ENCODE measurements around the gene SPRY2.
"Not testable (repeated sequence)": the region's sequence is repeated elsewhere in the genome, so short reads cannot be mapped to it uniquely, and the experiment has no call there.

SPRY2 gene, protein sequence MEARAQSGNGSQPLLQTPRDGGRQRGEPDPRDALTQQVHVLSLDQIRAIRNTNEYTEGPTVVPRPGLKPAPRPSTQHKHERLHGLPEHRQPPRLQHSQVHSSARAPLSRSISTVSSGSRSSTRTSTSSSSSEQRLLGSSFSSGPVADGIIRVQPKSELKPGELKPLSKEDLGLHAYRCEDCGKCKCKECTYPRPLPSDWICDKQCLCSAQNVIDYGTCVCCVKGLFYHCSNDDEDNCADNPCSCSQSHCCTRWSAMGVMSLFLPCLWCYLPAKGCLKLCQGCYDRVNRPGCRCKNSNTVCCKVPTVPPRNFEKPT

DNA sequence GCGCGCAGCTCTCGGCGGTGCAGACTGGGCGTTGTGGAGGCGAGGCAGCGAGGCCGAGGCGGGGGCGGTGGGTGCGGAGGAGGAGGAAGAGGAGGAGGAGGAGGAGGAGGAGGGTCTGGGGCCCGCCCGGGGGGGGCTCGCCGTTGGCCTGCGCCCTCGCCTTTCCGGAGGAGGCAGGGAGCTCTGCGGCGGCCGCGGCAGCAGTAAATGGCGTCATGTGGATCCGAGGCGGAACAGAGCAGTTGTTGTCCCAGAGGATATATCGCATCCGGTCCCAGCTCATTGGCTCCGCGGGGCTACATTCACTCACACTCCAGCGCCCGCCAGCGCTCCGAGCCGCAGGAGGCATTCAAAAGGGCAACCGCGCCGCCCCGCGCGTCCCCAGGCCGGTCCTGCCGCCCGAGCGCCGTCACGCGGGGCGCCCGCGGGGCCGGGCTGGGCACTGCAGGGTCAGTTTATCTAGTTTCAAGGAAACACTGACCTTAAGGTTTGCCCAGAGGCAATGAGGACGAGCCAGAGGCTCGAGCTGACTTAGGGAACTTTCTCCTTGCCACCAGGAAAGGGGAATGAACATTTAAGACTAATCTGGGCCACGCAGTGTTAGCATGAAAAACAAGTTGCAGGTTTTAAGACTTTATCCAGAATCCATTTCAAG lies at the start of gene SPRY2:
SPRY2 (minus strand) TSS at position 26 of the 655 bp plus-strand sequence. CDS start 3,421 bp downstream, outside the sequence.
- peak; percentile 90 for DNase-seq

DNA sequence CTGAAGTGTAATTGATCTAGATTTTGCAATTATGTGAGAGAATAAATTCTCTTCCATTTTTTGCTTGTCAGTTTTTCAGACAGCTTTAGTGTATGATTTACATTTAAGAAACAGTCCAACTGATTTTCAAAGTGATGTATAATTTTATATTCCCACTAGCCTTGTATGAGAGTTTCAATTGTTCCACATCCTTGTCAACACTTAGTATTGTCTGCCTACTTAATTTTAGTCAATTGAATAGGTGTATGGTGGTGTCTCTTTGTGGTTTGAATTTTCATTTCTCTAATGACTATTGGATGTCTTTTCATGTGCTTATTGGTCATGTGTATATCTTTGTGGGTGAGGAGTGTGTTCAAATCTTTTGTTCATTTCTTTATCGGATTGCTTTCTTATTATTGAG lies 49.4 kb upstream of the SPRY2 start:
- DNase-seq, result no peak

DNA sequence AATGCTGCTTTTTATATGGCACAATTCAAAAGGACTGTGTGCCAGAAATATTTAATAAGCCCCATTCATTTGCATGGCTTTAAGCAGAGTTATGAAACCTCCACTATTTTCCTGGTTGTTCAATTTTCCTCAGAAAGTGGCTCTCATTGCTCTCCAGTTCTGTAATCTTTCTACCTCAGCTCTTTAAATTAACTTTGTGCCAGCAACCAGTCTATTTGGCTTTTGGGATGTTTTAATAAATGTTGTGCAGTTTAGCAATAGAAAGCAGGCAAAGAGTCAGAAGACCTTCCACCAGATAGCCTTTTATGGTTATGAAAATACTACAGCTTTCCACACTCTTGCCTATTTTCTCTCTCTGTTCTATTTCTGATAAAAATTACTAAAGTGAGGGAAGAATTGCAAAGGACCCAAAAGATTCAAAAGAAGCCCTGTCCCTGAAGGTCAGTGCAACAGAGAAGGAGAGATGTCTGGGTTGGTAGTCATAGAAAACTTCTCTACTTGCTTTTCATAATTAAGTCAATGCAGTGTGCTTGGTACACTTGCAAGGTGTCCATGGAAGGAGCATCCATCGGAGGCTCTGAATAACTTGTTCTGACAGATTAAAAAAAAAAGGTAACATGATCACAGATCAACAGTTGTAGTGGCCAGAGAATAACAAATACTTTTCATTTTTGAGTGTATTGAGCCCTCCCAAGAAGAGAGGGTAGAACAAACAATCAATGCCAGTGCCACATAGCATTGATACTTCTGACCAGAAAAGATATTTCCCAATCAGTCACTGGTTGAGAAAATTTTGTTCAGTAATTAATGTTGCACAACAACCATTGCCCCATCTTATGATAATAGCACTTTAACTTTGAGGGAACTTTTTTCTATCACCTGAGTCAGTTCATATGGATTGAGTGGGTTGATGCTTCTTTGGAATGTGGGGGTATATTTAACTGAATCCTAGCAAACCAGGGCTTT lies 48.4 kb upstream of the SPRY2 start:
- no peak for DNase-seq

DNA sequence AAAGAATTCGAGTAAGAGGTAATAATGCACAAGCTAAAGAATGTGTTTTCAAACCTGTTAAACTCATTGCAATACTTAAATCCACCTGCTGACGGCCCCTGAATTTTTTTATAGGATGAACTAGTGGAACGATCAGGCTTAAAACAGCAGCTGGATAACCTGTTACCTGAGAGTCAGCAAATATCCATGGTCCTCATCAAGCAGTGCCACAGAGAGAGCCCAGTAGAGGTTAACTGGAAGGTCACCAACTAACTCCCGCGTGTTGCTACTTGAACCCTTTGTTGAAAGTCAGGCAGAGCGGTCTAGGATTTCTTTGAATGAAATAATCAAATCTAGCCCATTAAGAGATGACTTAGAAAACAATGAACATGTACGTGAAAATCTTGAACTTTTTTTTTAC lies 47.6 kb upstream of the SPRY2 start:
- DNase-seq, result no peak

DNA sequence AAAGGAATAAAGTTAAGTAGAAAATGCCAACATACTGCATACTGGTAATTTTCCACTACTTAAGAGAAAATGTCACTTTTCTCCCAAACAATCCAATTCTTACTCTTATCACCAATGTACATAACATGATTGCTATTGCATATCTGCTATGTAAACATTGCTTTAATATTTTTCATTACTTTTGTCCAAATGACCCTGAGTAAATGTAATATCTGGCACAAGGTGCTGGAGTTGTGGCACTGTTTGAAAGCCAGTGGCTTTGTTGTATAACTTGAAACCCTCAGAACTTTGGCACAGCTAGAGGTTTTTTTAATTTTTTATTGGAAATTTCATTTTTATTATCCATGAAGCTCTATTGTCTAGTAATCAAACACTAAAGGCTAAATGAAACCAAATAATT lies 45.7 kb upstream of the SPRY2 start:
- no peak for DNase-seq

DNA sequence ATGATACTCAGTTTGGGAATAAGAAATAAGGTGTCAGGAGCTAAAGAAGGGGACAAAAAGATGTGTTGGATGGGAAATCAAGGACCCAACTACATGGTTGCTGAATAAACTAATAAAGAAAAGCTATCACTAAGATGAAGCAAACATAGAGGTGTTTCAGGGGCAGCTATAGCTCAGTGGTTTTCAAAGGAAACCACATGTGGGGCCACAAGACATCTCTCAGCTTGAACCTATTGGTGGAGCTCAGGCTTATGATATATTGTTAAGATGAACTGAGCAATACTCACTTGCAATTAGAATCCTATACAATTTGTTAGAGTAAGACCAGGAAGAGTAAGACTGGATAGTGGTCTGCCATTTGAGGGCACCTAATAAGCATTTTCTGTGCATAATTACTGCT lies 45.1 kb upstream of the SPRY2 start:
- DNase-seq, result no peak

DNA sequence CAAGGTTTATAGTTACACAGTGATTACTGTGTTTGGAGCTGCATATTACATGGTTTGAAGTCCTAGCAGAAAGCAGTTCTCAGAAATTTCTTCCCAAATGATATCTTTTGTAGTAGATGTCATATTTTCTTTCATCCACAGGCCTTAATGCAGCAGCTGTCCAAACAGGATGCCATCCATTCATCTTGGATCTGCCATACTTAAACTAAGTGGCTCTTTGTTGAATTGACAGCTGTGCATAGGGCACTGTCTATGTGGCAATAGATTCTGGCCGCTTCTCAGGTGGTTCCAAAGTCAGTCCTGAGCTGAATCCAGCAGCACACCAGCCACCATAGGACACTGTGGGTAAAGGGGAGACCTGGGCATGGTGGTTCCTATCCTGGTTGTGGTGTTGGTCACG lies 41.6 kb upstream of the SPRY2 start:
- no peak for DNase-seq

DNA sequence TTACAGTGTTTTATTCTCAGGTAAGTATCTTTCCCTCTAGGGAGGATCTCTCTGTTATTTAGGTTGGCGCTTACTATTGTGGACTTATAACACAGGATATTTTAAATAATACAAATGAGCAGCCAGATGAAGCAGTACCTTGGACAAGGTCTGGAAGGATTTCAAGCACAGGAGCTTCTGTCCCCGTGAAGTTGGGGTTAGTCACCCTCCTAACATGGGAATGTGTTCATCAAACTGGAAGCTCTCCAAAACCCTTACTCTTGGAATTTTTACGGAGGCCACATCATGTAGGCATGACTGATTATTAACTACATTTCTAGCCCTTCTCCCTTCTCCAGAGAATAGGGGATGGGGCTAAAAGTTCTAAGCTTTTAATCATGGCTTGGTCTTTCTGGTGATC lies 38.3 kb upstream of the SPRY2 start:
- no peak for DNase-seq

DNA sequence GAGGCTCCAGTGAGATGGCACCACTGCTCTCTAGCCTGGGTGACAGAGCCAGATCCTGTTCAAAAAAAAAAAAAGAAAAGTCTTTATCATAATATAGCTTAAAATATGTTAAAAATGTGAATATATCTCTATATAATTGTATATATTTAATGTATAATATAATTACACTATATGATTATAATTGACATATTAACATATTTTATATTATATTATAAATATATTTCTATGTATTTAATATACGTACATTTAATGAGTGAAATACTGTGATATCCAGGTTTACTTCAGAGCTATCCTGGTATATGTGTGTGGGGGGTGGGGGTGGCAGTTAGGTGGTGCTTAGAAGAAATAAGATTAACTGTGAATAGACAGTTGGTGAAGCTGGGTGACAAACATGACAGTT lies 35.6 kb upstream of the SPRY2 start:
- DNase-seq, result no peak

DNA sequence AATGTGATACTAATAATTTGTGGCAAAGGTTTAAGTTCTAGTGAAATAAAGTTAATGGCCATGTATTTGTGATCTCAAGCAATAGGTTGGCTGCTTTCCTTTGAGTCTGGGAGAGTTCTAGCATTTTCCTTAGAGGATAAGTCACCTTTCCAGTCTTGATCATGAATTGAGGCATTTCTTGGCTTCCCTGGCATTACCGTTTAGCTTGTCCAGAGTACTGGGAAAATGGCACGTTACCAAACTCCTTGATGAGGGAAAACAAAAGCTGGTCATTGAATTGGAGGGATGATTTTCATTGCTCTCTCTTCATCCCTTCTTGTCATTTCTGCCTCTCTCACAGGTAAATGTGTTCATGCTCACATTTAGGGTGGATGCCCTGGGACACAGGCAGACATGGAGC lies 34.0 kb upstream of the SPRY2 start:
- no peak for DNase-seq

DNA sequence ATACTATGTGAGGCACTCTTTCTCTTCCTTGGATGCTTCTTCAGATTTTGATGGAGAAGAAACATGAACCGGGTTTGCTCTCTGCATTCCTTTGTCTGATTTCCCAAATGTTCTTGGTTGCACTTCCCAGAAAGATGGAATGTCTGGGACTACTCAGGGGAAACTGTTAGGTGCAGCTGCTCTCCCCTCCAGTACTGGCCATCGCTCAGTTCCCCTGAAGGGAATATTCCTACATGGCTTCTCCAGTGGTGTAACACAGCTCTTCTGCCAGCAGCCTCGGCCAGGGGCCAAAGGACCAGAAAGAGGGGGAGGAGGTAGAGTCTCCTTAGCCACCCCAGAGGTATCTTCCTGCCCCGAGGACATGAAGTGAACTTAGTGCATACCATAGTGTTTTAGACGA lies 33.5 kb upstream of the SPRY2 start:
- DNase-seq, result no peak

DNA sequence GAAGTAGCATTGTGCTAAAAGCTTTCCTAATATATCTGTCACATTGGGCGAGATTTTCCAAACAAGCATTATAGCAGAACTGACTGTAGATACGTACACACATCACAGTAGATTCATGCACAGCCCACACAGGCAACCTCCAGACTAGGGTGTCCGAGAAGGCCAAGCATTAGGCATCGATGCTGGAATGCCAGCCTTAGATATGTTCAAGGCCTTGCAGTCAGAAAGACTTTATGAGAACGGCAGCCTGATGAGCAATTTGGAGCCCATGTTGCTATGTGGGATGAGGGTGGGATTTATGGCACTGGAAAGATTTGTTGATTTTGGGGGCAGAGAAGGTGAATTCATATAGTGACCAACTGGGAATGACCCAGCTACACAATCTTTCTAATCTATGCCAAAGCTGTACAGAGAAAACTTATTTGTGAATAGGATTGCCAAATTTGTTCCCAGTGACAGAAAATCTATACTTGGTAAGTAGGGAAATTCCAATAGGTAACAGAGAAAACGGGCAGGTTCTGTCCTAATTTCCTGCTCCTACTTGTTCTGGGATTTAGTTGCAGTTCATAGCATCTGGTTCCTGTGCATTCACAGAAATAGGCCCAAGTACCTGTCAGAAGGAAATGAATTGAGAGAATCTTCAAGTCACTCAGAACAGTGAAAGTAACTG lies 31.0 kb upstream of the SPRY2 start:
- DNase-seq, result no peak

DNA sequence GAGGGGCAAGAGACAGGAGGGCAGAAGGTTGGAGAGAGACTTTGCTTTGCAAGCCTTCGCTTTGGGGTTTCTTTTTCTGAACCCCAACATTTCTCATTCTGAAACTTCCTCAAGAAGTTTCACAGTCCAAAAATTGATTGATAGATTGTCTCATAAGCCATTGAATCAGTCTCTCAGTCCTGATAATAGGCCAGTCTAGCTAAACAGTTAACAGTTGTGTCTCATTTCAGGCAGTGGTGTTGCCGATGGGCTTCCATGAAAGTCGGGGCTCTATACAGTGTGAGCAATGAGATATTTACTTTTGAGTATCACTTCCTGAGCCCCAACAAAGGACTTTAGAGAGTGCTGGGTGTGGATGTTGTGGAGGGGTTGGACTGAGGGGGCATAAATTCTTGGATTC lies 26.5 kb upstream of the SPRY2 start:
- no peak for DNase-seq

DNA sequence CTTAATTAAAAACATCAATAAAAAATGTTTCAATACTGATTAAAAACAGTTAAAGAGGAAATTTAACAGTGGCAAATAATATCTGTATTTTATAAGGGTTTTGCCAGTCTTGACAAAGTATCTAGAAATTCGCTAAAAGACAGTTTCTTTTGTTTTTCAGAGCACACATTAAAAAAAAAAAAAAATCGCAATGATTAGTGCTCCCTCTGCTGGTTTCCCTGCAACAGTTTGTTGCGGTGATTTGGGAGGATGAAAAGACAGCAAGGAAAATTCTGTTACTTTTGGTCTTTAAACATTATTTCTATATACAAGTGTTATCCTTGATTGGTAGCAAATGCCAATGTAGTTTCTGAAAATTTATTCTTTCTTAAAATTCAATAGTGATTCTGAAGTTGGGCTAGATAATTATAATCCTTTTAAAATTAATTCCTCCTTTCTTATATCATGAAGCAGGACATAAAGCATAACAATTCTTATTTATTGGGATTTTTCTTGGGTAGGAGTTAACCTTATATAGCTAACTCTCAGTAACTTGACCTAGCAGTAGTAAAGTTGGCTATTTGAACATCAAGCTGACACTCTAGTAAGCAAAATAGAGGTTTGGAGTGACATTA lies 23.1 kb upstream of the SPRY2 start:
- DNase-seq, result no peak

DNA sequence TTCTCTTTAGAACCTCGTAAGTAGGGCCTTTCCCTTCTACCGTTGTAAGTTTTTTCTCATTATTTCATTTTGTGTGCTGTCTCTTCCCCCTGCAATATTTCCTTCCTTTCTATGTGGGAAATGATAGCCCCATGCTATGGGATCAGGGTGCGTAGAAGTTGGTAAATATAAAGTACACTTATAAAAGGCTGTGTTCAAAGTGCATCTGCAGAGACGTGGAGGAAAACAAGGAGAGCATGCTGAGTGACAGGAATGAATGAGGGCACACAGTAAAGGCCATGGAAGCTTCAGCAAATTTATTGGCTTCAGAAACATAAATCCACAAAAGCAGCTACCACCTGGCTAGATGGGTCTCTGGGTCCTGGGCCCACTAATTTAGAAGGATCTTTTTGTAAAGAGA lies 21.6 kb upstream of the SPRY2 start:
- no peak for DNase-seq

DNA sequence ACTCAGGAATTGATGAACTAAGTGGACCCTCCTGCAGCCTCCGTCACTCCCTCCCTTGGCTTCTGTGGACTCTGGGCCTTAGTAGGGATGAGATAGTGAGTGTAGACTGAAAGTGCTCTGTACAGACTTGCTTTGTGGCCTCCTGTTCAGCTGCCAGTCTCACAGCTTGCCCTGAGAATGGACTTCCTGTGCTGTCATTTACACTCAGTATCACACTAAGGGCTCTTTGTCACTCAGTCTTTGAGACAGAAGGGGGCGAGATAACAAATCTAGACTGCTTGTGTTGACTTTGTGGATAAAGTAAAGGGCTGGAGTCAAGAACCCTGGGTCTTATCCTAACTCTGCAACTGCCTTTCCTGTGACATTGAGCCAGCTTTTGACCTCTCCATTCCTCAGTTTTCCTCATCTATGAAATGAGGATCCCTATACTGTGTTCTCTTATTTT lies 21.0 kb upstream of the SPRY2 start:
- no peak for DNase-seq

DNA sequence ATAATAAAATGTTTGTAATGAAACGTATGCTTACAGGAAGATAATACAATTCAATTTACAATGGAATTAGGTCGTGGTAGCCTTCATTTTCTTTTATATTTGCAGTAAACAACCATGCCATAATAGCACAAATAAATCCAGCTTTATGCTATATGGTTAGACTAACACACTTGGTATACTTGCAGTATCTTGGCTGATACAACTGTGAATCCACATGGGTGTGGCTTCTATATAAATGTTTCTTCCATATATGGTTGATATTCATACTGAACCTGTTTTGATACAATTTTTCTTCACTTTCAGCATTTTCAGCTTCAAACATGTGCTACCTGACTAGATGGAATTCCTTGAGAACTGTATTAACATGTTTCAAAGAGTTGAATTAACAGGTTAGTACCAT lies 20.4 kb upstream of the SPRY2 start:
- DNase-seq, result no peak

DNA sequence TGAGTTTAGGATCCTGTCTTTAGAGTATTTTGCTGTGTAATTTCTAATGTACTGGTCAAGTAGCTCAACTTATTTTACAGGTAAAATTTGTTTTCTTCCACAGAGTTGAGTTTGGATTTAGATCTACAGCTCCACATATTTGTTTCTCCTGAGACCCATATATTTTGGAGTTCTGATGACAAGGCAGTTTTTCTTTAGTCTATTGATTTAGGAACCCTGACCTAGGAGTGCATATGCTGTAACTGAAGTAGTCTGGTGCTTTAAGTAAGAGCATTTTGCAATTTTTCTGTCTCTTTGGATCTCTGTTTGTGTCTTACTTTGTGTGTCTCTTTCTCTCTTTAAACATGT lies 19.5 kb upstream of the SPRY2 start:
- DNase-seq, result no peak

DNA sequence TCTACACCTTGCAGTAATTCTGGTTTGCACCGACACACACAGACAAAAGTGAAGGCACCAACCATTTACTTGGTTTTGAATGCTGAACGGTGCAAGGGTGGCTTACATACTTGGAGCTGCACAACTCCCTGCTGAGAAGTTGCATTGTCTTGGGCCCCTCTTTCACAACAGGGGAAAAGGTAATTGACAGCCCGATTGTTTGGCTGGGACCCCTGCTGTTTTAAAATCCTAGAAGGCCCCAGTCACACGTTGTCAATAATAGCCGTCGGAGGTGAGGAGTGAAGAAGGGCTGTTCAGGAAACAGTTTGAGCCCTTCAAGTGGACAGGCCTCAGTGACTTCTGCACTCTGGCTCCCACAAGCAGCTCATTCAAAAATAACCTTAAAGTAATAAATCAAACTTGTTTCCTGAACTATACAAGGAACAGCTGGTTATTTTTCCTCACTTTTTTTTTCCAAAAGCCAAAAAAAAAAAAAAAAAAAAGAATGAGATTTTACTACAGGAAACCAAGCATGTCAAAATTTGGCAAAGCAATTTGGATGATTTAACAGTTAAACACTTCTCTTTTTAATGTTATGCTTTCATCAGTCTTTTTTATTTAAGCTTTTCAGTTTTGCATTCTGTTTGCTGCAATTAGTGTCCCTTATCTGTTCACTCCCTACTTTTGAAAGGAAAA lies 19.0 kb upstream of the SPRY2 start:
- DNase-seq, result no peak

DNA sequence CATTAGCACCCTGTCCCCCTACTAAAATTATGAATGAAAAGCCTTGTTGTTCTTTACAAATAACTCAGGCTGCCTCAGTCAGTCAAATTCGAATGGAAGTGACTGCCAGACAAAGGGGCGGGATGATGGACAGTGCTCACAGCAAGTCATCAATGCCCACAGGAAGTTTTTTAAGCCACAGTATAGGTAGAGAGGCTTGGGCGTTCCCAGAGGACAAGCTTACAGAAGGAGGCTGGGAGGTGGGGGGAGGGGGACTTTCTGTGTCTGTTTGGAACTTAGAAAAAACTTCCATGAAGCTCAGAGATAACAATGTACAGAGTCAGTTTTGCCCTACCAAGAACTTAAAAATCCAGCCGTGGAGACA lies 18.5 kb upstream of the SPRY2 start:
- no peak for DNase-seq

DNA sequence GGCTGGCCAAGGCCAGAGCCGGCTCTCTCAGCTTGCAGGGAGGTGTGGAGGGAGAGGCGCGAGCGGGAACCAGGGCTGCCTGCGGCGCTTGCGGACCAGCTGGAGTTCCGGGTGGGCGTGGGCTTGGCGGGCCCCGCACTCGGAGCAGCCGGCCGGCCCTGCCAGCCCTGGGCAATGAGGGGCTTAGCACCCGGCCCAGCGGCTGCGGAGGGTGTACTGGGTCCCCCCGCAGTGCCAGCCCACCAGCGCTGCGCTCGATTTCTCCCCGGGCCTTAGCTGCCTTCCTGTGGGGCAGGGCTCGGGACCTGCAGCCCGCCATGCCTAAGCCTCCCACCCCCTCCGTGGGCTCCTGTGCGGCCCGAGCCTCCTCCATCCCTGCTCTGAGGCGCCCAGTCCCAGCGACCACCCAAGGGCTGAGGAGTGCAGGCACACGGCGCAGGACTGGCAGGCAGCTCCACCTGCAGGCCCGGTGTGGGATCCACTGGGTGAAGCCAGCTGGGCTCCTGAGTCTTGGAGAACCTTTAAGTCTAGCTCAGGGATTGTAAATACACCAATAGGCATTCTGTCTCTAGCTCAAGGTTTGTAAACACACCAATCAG lies 14.7 kb upstream of the SPRY2 start:
- DNase-seq, result not testable (repeated sequence)

DNA sequence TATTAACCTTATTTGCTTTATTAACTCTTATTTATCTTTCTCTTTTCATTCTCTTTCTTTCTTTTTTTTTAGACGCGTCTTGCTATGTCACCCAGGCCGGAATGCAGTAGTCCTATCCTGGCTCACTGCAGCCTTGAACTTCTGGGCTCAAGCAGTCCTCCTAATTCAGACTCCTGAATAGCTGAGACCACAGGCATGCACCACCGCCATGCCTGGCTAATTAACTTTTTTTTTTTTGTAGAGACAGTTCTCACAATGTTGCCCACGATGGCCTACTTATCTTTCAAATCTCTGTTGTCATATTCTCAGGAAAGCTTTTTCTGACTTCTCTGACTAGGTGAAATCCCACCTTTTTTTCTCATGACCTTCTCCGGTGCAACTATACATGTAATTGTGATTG lies 7.8 kb upstream of the SPRY2 start:
- no peak for DNase-seq

All from SIG-M5 (cell line).